HG03565 (cell line): ENCODE results near the gene CLDN16.

ENCODE experiments used
- ATAC-seq: cut with Tn5 transposase; IDR thresholded peaks from one replicate; pipeline ENCODE4 v1.9.1; 2021; ENCODE audit warnings: mild to moderate bottlenecking, moderate library complexity; ENCODE audit not compliant: unreplicated experiment

The CLDN16 gene

GRCh38 chr3:190378240-190378891 lies 9.6 kb upstream of the CLDN16 start:
- ATAC-seq, result no peak

DNA sequence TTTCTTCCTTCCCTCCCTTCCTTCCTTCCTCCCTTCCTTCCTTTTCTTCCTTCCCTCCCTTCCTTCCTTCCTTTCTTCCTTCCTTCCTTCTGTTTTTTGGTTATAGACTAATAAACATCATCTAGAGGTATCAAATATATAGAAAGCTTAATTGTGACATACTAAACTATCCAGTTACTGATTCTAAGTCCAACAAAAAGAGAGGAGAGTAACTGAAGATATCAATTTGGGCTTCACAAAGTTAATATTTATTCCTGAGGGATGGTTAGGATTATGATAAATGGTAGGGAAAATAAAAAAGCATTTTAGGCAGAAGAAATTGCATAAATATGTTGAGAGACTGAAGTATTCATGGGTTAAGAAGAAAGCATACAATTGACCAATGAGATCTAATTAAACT lies 7.8 kb upstream of the CLDN16 start:
- ATAC-seq, result no peak

DNA sequence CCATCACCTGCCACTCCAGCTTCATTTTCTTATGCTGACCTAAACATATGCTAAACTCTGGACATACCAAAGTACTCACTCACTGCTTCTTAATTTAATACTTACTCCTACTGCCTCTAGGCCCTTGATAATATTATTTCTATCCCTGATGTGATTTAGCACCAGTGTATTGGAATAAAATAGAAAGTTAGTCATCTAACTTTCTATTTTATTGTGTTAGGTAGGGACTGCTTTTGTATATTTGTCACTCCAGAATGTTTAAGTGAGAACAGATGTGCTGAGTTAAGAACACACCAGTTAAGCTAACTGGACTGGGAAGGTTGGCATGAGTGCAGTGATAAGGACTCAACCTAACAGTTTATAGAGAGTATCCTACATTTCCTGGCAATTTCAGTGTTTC lies 6.5 kb upstream of the CLDN16 start:
- no peak for ATAC-seq

DNA sequence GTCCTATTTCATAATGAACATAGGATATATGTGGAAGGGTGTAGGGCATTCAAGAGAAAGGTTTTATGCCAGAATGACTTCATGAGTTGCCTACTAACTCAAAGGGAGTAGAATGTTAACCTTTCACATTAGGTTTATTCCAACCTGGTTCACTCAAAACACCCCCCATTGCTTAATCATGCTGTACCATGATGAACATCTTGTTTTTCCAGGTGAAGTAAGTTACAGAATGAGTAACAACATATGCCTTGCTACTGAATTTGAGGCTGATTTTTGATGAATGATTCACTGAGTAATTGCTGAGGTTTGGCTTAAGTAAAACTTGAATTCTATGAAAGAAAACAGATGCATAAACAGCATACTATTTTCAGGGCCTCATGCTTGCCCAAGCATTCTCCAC lies 5.9 kb upstream of the CLDN16 start:
- no peak for ATAC-seq

DNA sequence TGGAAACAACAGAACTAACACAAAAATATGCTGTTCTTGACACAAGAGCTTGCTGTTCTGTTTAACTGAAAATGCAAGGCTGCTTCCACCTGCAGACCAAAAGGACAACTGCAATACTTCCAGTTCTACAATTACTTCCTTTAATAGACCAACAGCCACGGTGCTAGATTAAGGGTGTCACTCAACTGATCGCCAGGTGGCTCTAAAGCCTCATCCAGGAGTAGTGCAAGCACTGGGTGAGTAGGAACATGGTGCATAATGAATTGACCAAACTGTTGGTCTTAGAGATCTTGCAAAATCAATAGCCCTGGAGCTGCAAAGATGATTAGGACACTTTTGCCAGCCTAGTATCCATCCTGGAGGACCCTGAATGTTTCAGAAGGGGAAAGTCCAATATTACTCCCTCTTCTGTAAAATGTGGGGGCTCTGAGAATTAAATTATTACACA lies 3.6 kb upstream of the CLDN16 start:
- ATAC-seq, result peak; percentile 87

GRCh38 chr3:190385731-190386688 lies 2.0 kb upstream of the CLDN16 start:
- ATAC-seq, result no peak

- ATAC-seq, result no peak
These were observed 740 bp downstream of the CLDN16 start for GRCh38 chr3:190388703-190389102.

GRCh38 chr3:190396001-190396400 lies 8.0 kb downstream of the CLDN16 start:
- no peak for ATAC-seq

- ATAC-seq, result no peak
These were observed 9.9 kb downstream of the CLDN16 start for GRCh38 chr3:190397889-190398288.

DNA sequence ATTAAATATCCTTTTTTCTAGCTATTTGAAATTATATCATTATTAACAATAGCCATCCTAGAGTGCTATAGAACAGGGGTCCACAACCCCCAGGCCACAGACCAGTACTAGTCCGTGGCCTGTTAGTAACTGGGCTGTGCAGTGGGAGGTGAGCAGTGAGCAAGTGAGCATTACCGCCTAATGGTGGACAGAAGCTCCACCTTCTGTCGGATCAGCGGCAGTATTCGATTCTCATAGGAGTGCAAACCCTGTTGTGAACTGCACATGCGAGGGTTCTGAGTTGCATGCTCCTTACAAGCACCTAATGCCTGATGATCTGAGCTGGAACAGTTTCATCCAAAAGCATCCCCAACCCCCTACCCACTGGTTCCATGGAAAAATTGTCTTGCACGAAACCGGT lies 11.7 kb downstream of the CLDN16 start:
- ATAC-seq, result no peak

GRCh38 chr3:190401963-190402362 lies 14.0 kb downstream of the CLDN16 start:
- no peak for ATAC-seq

DNA sequence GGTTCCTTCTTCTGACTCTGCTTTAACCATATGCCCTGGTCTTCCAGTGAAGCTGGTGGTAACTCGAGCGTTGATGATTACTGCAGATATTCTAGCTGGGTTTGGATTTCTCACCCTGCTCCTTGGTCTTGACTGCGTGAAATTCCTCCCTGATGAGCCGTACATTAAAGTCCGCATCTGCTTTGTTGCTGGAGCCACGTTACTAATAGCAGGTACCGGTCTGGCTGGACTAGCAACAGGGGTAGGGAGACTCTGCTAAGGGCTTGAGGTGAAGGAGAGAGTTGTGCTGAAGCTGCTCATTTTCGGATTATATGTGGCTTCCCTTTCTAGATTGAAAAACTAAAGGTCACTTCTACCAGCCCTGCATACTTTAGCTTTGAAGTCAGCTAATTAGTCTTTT lies 16.8 kb downstream of the CLDN16 start:
- no peak for ATAC-seq

DNA sequence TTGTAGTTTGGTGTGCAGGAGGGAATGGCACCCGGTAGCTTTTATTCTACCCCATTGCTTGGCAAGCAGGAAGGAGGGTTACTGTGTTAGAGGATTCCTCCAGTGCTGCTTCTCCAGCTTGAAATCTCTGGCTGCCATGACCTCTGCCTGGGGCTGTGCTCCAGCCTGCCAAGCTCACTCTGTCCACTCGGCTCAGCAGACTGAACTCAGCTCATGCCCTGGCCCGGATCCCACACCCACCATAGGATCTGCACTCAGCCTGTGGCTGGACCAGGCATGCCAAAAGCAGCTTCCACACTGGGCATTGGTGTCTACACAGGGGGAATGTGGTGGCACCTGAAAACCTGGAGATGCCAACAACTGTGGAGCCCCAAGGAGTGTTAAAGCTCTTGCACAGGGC lies 26.3 kb downstream of the CLDN16 start:
- no peak for ATAC-seq

DNA sequence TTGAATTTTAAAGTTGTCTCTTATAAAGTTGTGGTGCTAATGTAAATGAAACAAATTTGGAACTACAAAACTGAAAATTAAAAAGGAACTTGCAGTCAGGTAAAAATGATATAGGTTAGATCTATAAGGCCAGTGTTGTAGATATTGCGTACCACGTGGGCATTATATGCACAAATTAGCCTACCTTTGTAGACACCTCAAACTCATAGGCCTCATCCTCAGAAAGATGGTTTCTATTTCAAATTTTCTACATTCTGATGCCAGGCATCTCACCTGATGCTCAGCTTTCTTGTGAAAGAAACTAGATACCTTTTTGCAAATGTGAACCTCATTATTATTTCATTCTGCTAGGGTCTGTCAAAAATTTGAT lies 36.1 kb downstream of the CLDN16 start:
- ATAC-seq, result peak; percentile 3

DNA sequence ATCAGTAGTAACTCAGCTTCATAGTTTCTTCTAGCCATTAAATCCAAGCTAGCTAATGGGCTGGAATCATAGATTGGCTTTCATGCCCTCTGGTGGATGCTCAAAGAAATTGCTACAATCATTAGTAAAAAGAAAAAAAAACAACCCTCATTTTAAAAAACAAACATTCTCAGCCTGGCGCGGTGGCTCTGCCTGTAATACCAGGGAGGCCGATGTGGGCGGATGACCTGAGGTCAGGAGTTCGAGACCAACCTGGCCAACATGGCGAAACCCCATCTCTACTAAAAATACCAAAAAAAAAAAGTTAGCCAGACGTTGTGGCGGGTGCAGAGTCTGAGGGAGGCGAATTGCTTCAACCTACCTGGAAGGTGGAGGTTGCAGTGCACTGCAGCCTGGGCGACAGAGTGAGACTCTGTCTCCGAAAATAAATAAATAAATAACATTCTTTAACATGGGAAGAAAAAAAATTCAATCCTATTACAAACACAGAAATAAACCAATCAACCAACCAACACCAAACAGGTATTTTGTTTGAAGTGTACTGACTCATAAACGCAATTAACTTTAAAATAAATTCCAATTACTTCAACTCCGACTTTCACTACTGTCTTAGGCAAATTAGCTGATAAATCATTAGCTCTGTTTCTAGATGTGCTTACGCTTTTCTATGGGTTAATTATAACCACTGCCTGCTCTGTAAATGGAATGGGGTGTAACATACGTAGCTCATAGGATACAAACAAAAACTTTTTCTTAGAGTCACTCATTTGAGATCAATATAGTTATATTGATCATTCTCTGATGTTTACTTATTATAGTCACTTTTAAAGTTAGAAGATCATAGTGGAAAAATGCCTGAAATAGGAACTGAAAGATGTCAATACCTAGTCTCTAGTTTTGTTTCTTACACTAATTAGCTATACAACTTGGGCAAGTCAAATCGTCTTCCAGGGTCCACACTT lies 36.8 kb downstream of the CLDN16 start:
- ATAC-seq, result peak; percentile 57

DNA sequence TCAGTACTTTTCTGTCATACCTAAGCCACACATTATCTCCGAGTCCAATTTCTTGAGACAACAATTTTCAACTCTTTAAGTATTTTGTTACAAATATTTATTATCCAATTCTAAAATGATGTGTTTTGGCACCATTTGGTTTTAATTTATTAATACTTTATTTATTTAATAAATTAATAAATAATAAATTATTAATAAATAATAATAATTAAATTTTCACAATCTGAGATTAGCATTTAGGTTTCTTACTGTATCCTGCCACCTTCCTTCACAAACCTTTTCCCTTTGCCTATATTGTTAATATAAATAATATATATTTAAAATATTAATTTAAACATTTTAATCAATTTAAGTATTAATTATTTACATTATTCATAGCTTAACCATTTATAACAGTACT lies 37.9 kb downstream of the CLDN16 start:
- ATAC-seq, result no peak

DNA sequence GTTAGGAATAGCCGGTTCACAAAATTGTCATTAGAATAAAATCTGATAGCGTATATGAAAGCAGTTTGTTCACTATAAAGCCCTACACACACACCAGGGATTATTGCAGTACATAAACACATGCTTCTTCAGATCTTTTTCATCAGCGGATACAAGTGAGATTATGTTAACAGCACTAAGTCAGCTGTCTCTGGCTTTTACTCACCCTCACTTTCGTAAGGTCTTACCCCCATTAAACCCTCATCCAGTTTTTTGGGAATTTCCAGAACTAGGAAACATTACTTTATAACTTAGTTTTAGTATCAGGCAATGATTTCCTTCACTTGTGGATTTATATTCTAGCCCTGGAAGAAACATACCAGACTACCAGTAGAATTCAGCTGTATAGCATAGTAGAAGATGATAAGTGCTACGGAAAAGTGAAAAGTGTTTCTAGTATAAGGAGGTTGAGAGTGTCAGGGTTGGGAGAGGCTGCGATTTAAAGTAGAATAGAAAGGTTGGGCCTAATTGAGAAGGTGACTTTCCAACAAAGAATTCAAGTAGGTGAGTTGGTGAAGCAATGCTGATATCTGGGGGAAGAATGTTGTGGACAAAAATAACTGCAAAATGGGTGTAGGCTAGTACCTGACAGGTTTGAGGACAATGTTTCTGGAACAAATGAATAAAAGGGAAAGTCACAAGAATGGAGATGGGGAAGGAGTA lies 39.0 kb downstream of the CLDN16 start:
- ATAC-seq, result no peak

DNA sequence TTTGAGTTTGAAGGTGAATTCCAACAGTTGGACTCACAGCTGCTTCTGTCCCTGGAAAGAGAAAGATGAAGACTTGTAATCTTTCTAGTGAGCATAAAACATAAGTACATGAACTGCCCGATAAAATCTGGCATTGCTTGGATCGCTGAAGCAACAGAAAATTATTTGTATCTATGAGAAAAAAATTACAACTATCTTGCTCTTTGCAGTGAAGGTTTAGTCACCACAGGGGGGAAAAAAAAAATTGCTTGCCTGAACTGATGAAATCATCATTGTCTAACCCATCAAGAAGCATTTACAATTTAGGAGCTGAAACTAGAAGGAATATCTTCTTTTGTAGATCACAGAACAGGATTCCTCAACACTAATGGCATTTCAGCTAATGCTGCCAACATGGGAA lies 41.7 kb downstream of the CLDN16 start:
- no peak for ATAC-seq

- no peak for ATAC-seq
These were observed 42.9 kb downstream of the CLDN16 start for GRCh38 chr3:190430906-190431305.

- ATAC-seq, result no peak
These were observed 44.3 kb downstream of the CLDN16 start for GRCh38 chr3:190432216-190432615.

GRCh38 chr3:190433626-190434025 lies 45.7 kb downstream of the CLDN16 start:
- ATAC-seq, result no peak
